Renal cortical epithelial cell (primary cell): Measurements from ENCODE around the gene AP2A1. TPM values are rescaled to one million over a fixed set of nuclear protein-coding genes. Genes with fewer than 3 reads are reported as not detected.

Experiments used
- DNase-seq: peaks from one replicate; pipeline ENCODE4 v3.0.0-alpha.2; 2011; ENCODE audit warnings: low read depth
- total RNA-seq: library from RNA; depleted of rRNA; stranded (reverse); fragments of >200 nt; gene quantifications from 2 replicates; pipeline ENCODE4 v1.2.3, GENCODE V29; 2014

The AP2A1 gene
- total RNA-seq, 1 donor from 2014 or later, result 98.0 TPM

- no peak for DNase-seq
Measured at GRCh38 chr19:49855676-49856573, 89.1 kb downstream of the AP2A1 start.

- no peak for DNase-seq
Measured at GRCh38 chr19:49856574-49857021, 89.8 kb downstream of the AP2A1 start.

Other genes with a start within 250 kb of the AP2A1 start
- gene RCN3, start 239.0 kb upstream of the AP2A1 start, total RNA-seq, result 0.75 and 1.6 TPM in 2 replicates
- 37.9 and 117 TPM in 2 replicates for gene NOSIP, start 186.4 kb upstream of the AP2A1 start, total RNA-seq
- 4.2 and 7.2 TPM in 2 replicates for gene PRRG2, start 185.7 kb upstream of the AP2A1 start, total RNA-seq
- 0.87 and 8.7 TPM in 2 replicates for gene PRR12, start 175.8 kb upstream of the AP2A1 start, total RNA-seq
- gene RRAS, start 126.9 kb upstream of the AP2A1 start, total RNA-seq, result 32.5 and 40.5 TPM in 2 replicates
- 12.5 and 50.9 TPM in 2 replicates for gene SCAF1, start 124.8 kb upstream of the AP2A1 start, total RNA-seq
- 68.4 and 89.3 TPM in 2 replicates for gene IRF3, start 101.1 kb upstream of the AP2A1 start, total RNA-seq
- gene BCL2L12, start 101.1 kb upstream of the AP2A1 start, total RNA-seq, result 1.9 and 5.9 TPM in 2 replicates
- gene PRMT1, start 89.7 kb upstream of the AP2A1 start, total RNA-seq, result 205 and 483 TPM in 2 replicates
- gene ADM5, start 77.4 kb upstream of the AP2A1 start, total RNA-seq, result 0.35 TPM in 2 replicates
- 1.9 and 2.5 TPM in 2 replicates for gene CPT1C, start 75.9 kb upstream of the AP2A1 start, total RNA-seq
- gene TSKS, start 3.7 kb upstream of the AP2A1 start, total RNA-seq, result not detected in 2 replicates
- gene FUZ, start 46.3 kb downstream of the AP2A1 start, total RNA-seq, result 13.4 and 24.2 TPM in 2 replicates
- 18.8 and 66.7 TPM in 2 replicates for gene MED25, start 51.3 kb downstream of the AP2A1 start, total RNA-seq
- 28.3 and 106 TPM in 2 replicates for gene PTOV1, start 84.2 kb downstream of the AP2A1 start, total RNA-seq
- 30.5 and 36.3 TPM in 2 replicates for gene PNKP, start 100.6 kb downstream of the AP2A1 start, total RNA-seq
- 3.5 and 10.8 TPM in 2 replicates for gene AKT1S1, start 110.4 kb downstream of the AP2A1 start, total RNA-seq
- gene TBC1D17, start 110.7 kb downstream of the AP2A1 start, total RNA-seq, result 12.1 and 13.7 TPM in 2 replicates
- 4.9 and 25.7 TPM in 2 replicates for gene IL4I1, start 129.9 kb downstream of the AP2A1 start, total RNA-seq
- 6.3 and 8.7 TPM in 2 replicates for gene ATF5, start 162.2 kb downstream of the AP2A1 start, total RNA-seq
- 28.1 and 46.0 TPM in 2 replicates for gene NUP62, start 162.5 kb downstream of the AP2A1 start, total RNA-seq
- gene SIGLEC11, start 194.2 kb downstream of the AP2A1 start, total RNA-seq, result not detected in 2 replicates